HG03280 (cell line): Measurements from ENCODE around the gene DLGAP4.
"Not testable (repeated sequence)": the region's sequence is repeated elsewhere in the genome, so short reads cannot be mapped to it uniquely, and the experiment has no call there.

Source experiments
- ATAC-seq: cut with Tn5 transposase; IDR thresholded peaks from one replicate; pipeline ENCODE4 v1.9.1; 2021; ENCODE audit warnings: mild to moderate bottlenecking, moderate library complexity; ENCODE audit not compliant: unreplicated experiment

DLGAP4 gene

GRCh38 chr20:36487069-36487468 lies 180.9 kb downstream of the DLGAP4 start:
- ATAC-seq = no peak

GRCh38 chr20:36490191-36490590 lies 184.1 kb downstream of the DLGAP4 start:
- no peak for ATAC-seq

- no peak for ATAC-seq
Measured at GRCh38 chr20:36491901-36492617, 185.9 kb downstream of the DLGAP4 start.

- ATAC-seq = no peak
Measured at GRCh38 chr20:36493051-36493800, 187.1 kb downstream of the DLGAP4 start.

- ATAC-seq = no peak
Measured at GRCh38 chr20:36493801-36494114, 187.6 kb downstream of the DLGAP4 start.

- ATAC-seq = no peak
Measured at GRCh38 chr20:36496707-36497669, 190.8 kb downstream of the DLGAP4 start.

- ATAC-seq = no peak
Measured at GRCh38 chr20:36497856-36498255, 191.7 kb downstream of the DLGAP4 start.

- ATAC-seq = no peak
Measured at GRCh38 chr20:36498386-36499179, 192.4 kb downstream of the DLGAP4 start.

GRCh38 chr20:36499211-36499610 lies 193.1 kb downstream of the DLGAP4 start:
- ATAC-seq = no peak

- no peak for ATAC-seq
Measured at GRCh38 chr20:36499723-36500501, 193.8 kb downstream of the DLGAP4 start.

- no peak for ATAC-seq
Measured at GRCh38 chr20:36501367-36502006, 195.3 kb downstream of the DLGAP4 start.

- no peak for ATAC-seq
Measured at GRCh38 chr20:36504295-36504694, 198.2 kb downstream of the DLGAP4 start.

- no peak for ATAC-seq
Measured at GRCh38 chr20:36506253-36506652, 200.1 kb downstream of the DLGAP4 start.

- ATAC-seq = no peak
Measured at GRCh38 chr20:36507746-36508145, 201.6 kb downstream of the DLGAP4 start.

- ATAC-seq = no peak
Measured at GRCh38 chr20:36519012-36519719, 213.0 kb downstream of the DLGAP4 start.

- ATAC-seq = no peak
Measured at GRCh38 chr20:36519944-36520343, 213.8 kb downstream of the DLGAP4 start.

- ATAC-seq = no peak
Measured at GRCh38 chr20:36521526-36521925, 215.4 kb downstream of the DLGAP4 start.

- not testable (repeated sequence) for ATAC-seq
Measured at GRCh38 chr20:36522412-36522811, 216.3 kb downstream of the DLGAP4 start.

GRCh38 chr20:36523341-36523740 lies 217.2 kb downstream of the DLGAP4 start:
- ATAC-seq = no peak
